Stimulated activated CD4-positive, alpha-beta T cell treated with anti-CD3 and anti-CD28 coated beads, Interleukin-4, amount 100 ng/mL, for 4 hours (primary cell): ENCODE results near the gene UNC45B.
"Not testable (repeated sequence)": the region's sequence is repeated elsewhere in the genome, so short reads cannot be mapped to it uniquely, and the experiment has no call there.

Source experiments
- DNase-seq, 2 experiments: peaks; one replicate each; pipeline ENCODE4 v3.0.0-alpha.2; 2020

UNC45B gene, protein sequence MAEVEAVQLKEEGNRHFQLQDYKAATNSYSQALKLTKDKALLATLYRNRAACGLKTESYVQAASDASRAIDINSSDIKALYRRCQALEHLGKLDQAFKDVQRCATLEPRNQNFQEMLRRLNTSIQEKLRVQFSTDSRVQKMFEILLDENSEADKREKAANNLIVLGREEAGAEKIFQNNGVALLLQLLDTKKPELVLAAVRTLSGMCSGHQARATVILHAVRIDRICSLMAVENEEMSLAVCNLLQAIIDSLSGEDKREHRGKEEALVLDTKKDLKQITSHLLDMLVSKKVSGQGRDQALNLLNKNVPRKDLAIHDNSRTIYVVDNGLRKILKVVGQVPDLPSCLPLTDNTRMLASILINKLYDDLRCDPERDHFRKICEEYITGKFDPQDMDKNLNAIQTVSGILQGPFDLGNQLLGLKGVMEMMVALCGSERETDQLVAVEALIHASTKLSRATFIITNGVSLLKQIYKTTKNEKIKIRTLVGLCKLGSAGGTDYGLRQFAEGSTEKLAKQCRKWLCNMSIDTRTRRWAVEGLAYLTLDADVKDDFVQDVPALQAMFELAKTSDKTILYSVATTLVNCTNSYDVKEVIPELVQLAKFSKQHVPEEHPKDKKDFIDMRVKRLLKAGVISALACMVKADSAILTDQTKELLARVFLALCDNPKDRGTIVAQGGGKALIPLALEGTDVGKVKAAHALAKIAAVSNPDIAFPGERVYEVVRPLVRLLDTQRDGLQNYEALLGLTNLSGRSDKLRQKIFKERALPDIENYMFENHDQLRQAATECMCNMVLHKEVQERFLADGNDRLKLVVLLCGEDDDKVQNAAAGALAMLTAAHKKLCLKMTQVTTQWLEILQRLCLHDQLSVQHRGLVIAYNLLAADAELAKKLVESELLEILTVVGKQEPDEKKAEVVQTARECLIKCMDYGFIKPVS

GRCh38 chr17:35147375-35147905, at the start of gene UNC45B:
Gene UNC45B, plus strand, starts transcription at chr17:35147817. Its CDS starts 447 bp downstream, at chr17:35148264.
- no peak for DNase-seq

- DNase-seq, result no peak
Observed at GRCh38 chr17:35099908-35100307, 47.7 kb upstream of the UNC45B start.

DNA sequence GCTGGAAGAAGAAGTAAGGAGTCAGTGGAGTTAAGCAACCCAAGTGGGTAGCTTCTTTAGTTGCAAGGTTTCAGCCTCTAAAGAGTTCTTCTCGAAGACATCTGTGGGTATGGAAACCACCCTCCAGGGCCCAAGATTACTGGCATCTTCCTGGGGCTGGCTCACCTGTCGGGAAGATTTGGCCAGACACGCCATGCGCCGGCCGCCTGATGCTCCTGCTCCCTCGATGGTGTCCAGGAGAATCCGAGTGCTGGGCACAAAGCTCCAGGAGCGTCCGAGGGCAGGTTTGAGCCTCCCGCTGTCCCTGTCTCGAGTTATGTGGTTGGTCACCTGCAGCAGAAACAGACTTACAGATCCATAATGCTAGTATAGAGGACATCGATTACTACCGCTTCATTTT, 46.6 kb upstream of the UNC45B start:
- no peak for DNase-seq

- no peak for DNase-seq
Observed at GRCh38 chr17:35101725-35102124, 45.9 kb upstream of the UNC45B start.

GRCh38 chr17:35103271-35103670, 44.3 kb upstream of the UNC45B start:
- no peak for DNase-seq

DNA sequence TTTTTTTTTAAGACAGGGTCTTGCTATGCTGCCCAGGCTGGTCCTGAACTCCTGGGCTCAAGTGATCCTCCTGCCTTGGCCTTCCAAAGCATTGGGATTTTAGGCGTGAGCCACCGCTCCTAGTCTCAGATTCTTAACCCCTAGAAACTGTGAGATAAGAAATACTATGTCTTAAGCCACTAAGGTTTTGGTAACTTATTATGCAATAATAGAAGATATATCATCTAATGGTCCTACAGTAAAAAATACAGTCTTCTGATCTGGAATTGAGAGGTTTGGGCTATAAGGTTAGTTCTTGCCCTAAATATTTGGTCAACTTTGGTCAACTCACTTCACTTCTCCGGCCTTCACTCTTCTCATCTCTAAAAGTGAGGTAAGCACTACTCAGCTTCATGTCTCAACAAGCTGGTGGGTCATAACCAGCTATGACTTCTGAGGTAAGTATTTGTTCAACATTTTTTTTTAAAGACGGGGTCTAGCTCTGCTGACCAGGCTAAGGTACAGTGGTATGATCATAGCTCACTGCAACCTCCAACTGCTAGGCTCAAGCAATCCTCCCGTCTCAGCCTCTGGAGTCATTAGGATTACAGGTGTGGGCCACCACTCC, 42.7 kb upstream of the UNC45B start:
- DNase-seq, result no peak

DNA sequence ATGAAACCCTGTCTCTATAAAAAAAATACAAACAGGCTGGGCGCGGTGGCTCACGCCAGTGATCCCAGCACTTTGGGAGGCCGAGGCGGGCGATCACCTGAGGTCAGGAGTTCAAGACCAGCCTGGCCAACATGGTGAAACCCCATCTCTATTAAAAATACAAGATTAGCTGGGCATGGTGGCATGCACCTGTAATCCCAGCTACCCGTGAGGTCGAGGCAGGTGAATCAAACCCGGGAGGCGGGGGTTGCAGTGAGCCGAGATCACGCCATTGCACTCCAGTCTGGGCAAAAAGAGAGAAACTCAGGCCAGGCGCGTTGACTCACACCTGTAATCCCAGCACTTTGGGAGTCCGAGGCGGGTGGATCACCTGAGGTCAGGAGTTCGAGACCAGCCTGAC, 36.8 kb upstream of the UNC45B start:
- DNase-seq, result not testable (repeated sequence)

DNA sequence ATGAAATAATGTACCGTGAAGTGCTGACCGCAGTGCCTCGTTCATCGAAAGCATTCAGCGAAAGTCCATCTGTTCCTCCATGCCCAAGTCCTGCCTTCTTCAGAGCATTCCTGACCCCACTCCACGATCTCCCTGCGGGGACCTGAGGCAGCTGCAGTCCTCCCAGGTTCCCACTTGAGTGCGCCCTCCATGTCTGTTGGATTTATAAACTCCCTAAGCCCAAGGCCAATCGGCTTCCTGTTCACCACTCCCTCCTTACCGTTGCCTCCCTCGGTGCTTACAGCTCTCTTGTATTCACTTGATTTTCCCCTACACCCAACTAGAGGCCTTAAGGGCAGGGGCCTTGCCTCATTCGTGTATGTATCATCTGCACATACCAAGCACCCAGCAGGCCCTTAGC, 30.8 kb upstream of the UNC45B start:
- no peak for DNase-seq

- peak in 1 of 2 experiments; percentile 24 for DNase-seq
Observed at GRCh38 chr17:35117984-35118383, 29.6 kb upstream of the UNC45B start.

GRCh38 chr17:35119370-35120165, 28.0 kb upstream of the UNC45B start, which contains the start of gene RAD51D:
Gene RAD51D, minus strand, starts transcription at chr17:35119860. Its CDS starts 247 bp downstream, at chr17:35119613.
- DNase-seq, result peak; percentile 73 to 81

GRCh38 chr17:35121315-35121714, 26.3 kb upstream of the UNC45B start, which contains the start of gene FNDC8:
Gene FNDC8, plus strand, starts transcription at chr17:35121615. Its CDS starts 79 bp downstream, at chr17:35121694.
- DNase-seq, result no peak

DNA sequence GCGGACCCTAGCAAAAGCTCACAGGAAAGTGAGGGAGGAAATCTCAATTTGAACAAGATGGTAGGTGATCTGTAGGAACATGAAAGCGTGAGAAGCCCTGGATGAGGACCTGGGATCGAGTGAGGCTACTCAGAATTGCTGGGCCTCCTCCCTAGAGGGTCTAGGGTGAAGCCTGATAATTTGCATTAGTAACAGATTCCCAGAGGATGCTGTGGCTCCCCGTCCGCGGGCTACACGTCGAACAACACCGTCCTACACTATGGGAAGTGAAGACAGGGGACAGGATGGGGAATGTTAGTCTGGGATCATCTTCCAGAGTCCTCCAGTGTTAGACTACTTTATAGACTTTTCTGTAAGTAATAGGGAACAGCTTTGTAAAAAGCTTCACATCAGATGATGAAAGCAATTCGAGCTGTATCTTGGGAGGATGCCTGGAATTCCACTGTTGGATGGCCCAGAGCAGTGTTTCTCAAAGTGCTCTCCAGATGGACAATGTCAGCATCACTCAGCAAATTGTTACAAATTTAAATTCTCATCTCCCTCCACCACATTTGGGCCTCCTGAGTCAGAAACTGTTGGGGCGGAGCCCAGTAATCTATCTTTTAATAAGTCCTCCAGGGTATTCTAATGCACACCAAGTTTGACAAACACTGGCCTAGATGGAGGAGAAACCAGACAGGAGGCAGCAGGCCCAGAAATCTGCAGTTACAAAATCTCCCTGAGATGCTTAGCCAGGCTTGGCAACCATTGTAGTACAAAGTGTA, 19.7 kb upstream of the UNC45B start:
- no peak for DNase-seq

GRCh38 chr17:35129154-35129972, 18.3 kb upstream of the UNC45B start:
- no peak for DNase-seq

DNA sequence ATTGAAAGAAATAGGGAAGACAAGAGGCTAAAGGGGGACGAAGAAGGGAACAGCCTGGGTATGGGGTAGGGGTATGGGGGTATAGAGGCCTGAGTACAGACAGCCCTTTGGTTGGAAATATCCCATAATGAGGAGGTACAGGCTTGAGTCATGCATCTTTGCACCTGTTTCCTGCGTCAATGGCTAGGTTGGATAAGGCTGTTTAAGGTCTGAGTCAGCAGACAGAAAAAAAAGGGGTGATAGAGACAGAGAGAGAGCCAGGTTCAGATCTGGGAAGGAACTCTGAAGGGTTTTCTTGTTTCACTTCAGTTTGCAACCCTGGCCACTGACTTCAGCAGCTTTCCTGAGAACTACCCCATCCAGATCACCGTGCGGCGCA, 17.7 kb upstream of the UNC45B start:
- no peak for DNase-seq

DNA sequence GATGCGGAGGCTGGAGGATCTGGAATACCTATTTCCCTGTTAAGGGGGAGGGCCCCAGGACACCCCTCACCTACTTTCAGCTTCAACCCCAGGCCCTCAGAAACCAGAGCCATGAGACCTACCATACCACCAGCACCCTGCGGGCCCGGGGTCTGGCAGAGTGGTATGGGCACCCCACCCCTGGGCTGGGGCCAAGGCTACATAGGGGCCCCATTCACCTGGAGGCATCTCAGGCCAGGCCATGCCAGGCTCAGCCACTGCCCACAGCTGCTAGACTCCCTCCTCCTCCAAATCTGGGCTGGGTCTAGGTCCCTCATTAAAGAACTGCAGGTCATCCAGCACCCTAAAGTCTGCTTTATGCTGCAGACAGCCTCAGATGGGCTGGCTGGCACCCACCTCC, 17.2 kb upstream of the UNC45B start:
- DNase-seq, result no peak

- no peak for DNase-seq
Observed at GRCh38 chr17:35132099-35132498, 15.5 kb upstream of the UNC45B start.

GRCh38 chr17:35132816-35133550, 14.6 kb upstream of the UNC45B start:
- DNase-seq, result no peak

- no peak for DNase-seq
Observed at GRCh38 chr17:35135322-35135721, 12.3 kb upstream of the UNC45B start.

GRCh38 chr17:35138218-35138617, 9.4 kb upstream of the UNC45B start:
- no peak for DNase-seq
